HCT116 (cell line): Measurements from ENCODE around the gene ZFR. TPM values are rescaled to one million over a fixed set of nuclear protein-coding genes. Genes with fewer than 3 reads are reported as not detected.
"Not testable (repeated sequence)": the region's sequence is repeated elsewhere in the genome, so short reads cannot be mapped to it uniquely, and the experiment has no call there.

Experiments
- ATAC-seq: fragments of 200-7000 bp; cut with Tn5 transposase; 2 replicates; pipeline ENCODE4 v1.9.1; 2020; ENCODE audit warnings: mild to moderate bottlenecking, moderate library complexity
- BruUV-seq: library from RNA; stranded (reverse); fragments of 400-500 nt; replicated peaks from 2 replicates; lab custom pipeline; 2021; lab: Mats Ljungman, UMichigan
- CTCF ChIA-PET: fragments of 300-600 bp; sonication (Branson Sonifier 250); formaldehyde crosslinking; loops from one replicate; lab custom pipeline; 2021; ENCODE audit warnings: antibody characterized with exemption; lab: Charles Lee
- POLR2A ChIA-PET: fragments of 300-600, 350-600 bp; sonication (Branson Sonifier 250); formaldehyde crosslinking; loops from one replicate; lab custom pipeline; 2021; ENCODE audit warnings: antibody characterized with exemption; lab: Charles Lee
- RAD21 ChIA-PET, 2 experiments: fragments of 300-600 bp; sonication (Branson Sonifier 250); formaldehyde crosslinking; loops; one replicate each; lab custom pipeline; 2023; ENCODE audit warnings: low total read pairs in 2 of 2; ENCODE audit not compliant: uncharacterized antibody in 2 of 2, unreplicated experiment in 2 of 2, low non-redundant PET in 1 of 2; lab: Charles Lee
- DNase-seq: peaks from one replicate; pipeline ENCODE4 v3.0.0-alpha.2; 2010; ENCODE audit warnings: low read depth, low spot score
- H2AFZ ChIP-seq: fragments of 200-600 bp; shearing (Covaris generic), sonication (generic); 2 replicates; pipeline ENCODE4 v1.6.1; 2017; ENCODE audit warnings: low read depth, mixed run types, mixed read lengths, antibody characterized with exemption, low read length; ENCODE audit not compliant: poor library complexity, severe bottlenecking
- H3K27ac ChIP-seq: 2 replicates; pipeline ENCODE4 v1.5.1; 2012; ENCODE audit warnings: low read depth, low read length
- H3K27me3 ChIP-seq: fragments of 200-600 bp; sonication (generic); 2 replicates; pipeline ENCODE4 v1.6.1; 2016; ENCODE audit warnings: mixed run types, low read length, mixed read lengths; ENCODE audit not compliant: insufficient read depth
- H3K36me3 ChIP-seq, 2 experiments: fragments of 200-500 bp in 1 of 2; fragments of 200-600 bp in 1 of 2; sonication (Bioruptor generic) in 1 of 2; sonication (generic) in 1 of 2; 2 replicates each; pipeline versions ENCODE4 v1.5.1 to v1.6.1; 2014 to 2016; ENCODE audit warnings: low read length in 2 of 2, inconsistent platforms in 1 of 2, mixed read lengths in 1 of 2, mixed run types in 1 of 2; ENCODE audit not compliant: insufficient read depth in 2 of 2, control insufficient read depth in 1 of 2
- H3K4me1 ChIP-seq, 2 experiments: fragments of 200-600 bp in 1 of 2; sonication (generic) in 1 of 2; 2 replicates each; pipeline versions ENCODE4 v1.5.1 to v1.6.1; 2012 to 2017; ENCODE audit warnings: low read length in 2 of 2, inconsistent platforms in 1 of 2, mild to moderate bottlenecking in 1 of 2, mixed read lengths in 1 of 2, mixed run types in 1 of 2, moderate library complexity in 1 of 2; ENCODE audit not compliant: insufficient read depth in 2 of 2, control insufficient read depth in 1 of 2
- H3K4me2 ChIP-seq: fragments of 200-600 bp; sonication (generic); 2 replicates; pipeline ENCODE4 v1.6.1; 2017; ENCODE audit warnings: mixed run types, low read length, mixed read lengths
- H3K4me3 ChIP-seq, 2 experiments: fragments of 200-600 bp in 1 of 2; sonication (generic) in 1 of 2; replicated peaks in 1 of 2; 2 replicates each; pipeline ENCODE4 v1.5.1; 2011 to 2016; ENCODE audit warnings: low read length in 2 of 2, control low read depth in 1 of 2, low read depth in 1 of 2, mild to moderate bottlenecking in 1 of 2, mixed read lengths in 1 of 2, mixed run types in 1 of 2
- H3K79me2 ChIP-seq: fragments of 200-600 bp; sonication (generic); 2 replicates; pipeline ENCODE4 v1.6.1; 2017; ENCODE audit warnings: mild to moderate bottlenecking, mixed run types, low read length, moderate library complexity, mixed read lengths; ENCODE audit not compliant: insufficient read depth
- H3K9ac ChIP-seq: fragments of 200-600 bp; sonication (generic); 2 replicates; pipeline ENCODE4 v1.6.1; 2016; ENCODE audit warnings: low read length, mixed read lengths
- H3K9me2 ChIP-seq: fragments of 200-600 bp; sonication (generic), shearing (Covaris generic); 2 replicates; pipeline ENCODE4 v1.6.1; 2017; ENCODE audit warnings: mixed run types, mild to moderate bottlenecking, moderate library complexity; ENCODE audit not compliant: insufficient read depth
- H3K9me3 ChIP-seq, 2 experiments: fragments of 200-500 bp in 1 of 2; fragments of 200-600 bp in 1 of 2; sonication (Bioruptor generic) in 1 of 2; sonication (generic) in 1 of 2; 2 replicates each; pipeline ENCODE4 v1.6.1; 2014 to 2017; ENCODE audit warnings: low read length in 2 of 2, mixed read lengths in 2 of 2, inconsistent platforms in 1 of 2, low read depth in 1 of 2, mild to moderate bottlenecking in 1 of 2, mixed run types in 1 of 2, moderate library complexity in 1 of 2; ENCODE audit not compliant: control insufficient read depth in 1 of 2, insufficient read depth in 1 of 2
- H4K20me1 ChIP-seq: fragments of 200-600 bp; sonication (generic), shearing (Covaris generic); 2 replicates; pipeline ENCODE4 v1.6.1; 2017; ENCODE audit warnings: mixed run types, mild to moderate bottlenecking, moderate library complexity; ENCODE audit not compliant: insufficient read depth
- CEBPB ChIP-seq: IDR thresholded peaks from 2 replicates; pipeline ENCODE4 v1.6.1; 2012; ENCODE audit warnings: low read depth
- EGR1 ChIP-seq: IDR thresholded peaks from 2 replicates; pipeline ENCODE4 v1.6.1; 2012; ENCODE audit warnings: low read depth
- EZH2 ChIP-seq: fragments of 200-600 bp; sonication (generic); IDR thresholded peaks from 2 replicates; pipeline ENCODE4 v1.6.1; 2017; ENCODE audit warnings: antibody characterized with exemption, mixed run types
- EZH2phosphoT487 ChIP-seq: fragments of 200-600 bp; IDR thresholded peaks from 2 replicates; pipeline ENCODE4 v1.6.1; 2018; ENCODE audit warnings: antibody characterized with exemption, borderline replicate concordance
- FOSL1 ChIP-seq: IDR thresholded peaks from 2 replicates; pipeline ENCODE4 v1.6.1; 2012; ENCODE audit warnings: low read depth
- JUND ChIP-seq: IDR thresholded peaks from 2 replicates; pipeline ENCODE4 v1.6.1; 2012
- POLR2AphosphoS5 ChIP-seq: IDR thresholded peaks from 2 replicates; pipeline ENCODE4 v1.6.1; 2011; ENCODE audit warnings: mild to moderate bottlenecking, low read depth, low read length, moderate library complexity
- RAD21 ChIP-seq: IDR thresholded peaks from 2 replicates; pipeline ENCODE4 v1.6.1; 2012; ENCODE audit warnings: low read depth, mild to moderate bottlenecking
- SRF ChIP-seq: IDR thresholded peaks from 2 replicates; pipeline ENCODE4 v1.6.1; 2012; ENCODE audit warnings: low read depth
- TCF7L2 ChIP-seq: IDR thresholded peaks from 2 replicates; pipeline ENCODE4 v1.7.0; 2011; ENCODE audit warnings: borderline replicate concordance, inconsistent platforms; ENCODE audit not compliant: insufficient read depth, insufficient read length; ENCODE audit errors: extremely low read depth
- YY1 ChIP-seq: IDR thresholded peaks from 2 replicates; pipeline ENCODE4 v1.6.1; 2011; ENCODE audit warnings: low read length, low read depth, moderate library complexity, mild to moderate bottlenecking; ENCODE audit not compliant: insufficient replicate concordance; ENCODE audit errors: extremely low read depth
- ZFX ChIP-seq: fragments of 450-650 bp; IDR thresholded peaks from 2 replicates; pipeline ENCODE4 v1.6.1; 2017
- intact Hi-C: fragments of 100-400 bp; cut with micrococcal nuclease; formaldehyde crosslinking; loops from 2 replicates; pipeline ENCODE4 v1.10.0; 2022
- total RNA-seq: library from RNA; stranded (reverse); gene quantifications from one replicate; pipeline ENCODE4 v1.2.1, GENCODE V29; 2021; ENCODE audit not compliant: unreplicated experiment
- TF ChIP-seq, protein P1 (sequence below): IDR thresholded peaks from 2 replicates; pipeline ENCODE4 v1.6.1; 2011; ENCODE audit warnings: mild to moderate bottlenecking, low read length, moderate library complexity; ENCODE audit not compliant: insufficient replicate concordance; ENCODE audit errors: extremely low read depth
- TF ChIP-seq, protein P2 (sequence below): IDR thresholded peaks from 2 replicates; pipeline ENCODE4 v1.6.1; 2012; ENCODE audit warnings: low read depth
- TF ChIP-seq, protein P3 (sequence below): IDR thresholded peaks from 2 replicates; pipeline ENCODE4 v1.6.1; 2012
- TF ChIP-seq, protein P4 (sequence below): IDR thresholded peaks from 2 replicates; pipeline ENCODE4 v1.6.1; 2012

Gene ZFR
- total RNA-seq, 1 experiment from 2014 or later, result 65.7 TPM

DNA sequence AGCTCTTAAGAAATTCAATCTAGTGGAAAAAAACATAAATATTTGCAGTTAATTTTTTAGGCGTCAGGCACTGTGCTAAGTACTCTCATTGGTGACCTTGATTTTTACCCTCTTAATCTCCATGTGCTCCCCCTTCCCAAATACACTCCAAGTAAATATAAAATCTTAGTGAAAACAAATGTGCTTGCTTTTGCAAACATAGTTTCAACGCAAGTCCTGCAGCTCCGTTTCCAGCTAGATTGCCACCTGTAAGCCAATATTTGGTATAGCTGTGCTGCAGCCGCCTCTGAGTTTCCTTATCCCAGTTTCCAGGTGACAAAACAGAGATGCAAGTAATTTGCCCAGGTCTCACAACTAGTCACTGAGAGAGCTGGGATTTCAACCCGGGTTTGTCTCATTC, 129.9 kb downstream of the ZFR start:
- DNase-seq, result no peak
- Histone ChIP-seq H4K20me1 (no peaks in the 10 kb centered on the region), H3K27ac (no peak overlapping the region), H3K79me2 (peaks cover 23% of the 10 kb centered on the region), H2AFZ (no peak overlapping the region), H3K4me3 (no peak overlapping the region)
- CTCF ChIA-PET, result interaction anchor here (1.4 kb wide), 1 partner anchor 15 kb away, joined by 4 read pairs; no protein-coding TSS in a partner anchor
- ATAC-seq, result no peak
- RAD21 ChIA-PET, result no interaction called here
- intact Hi-C loops, result no loop called here
- TF ChIP-seq, protein P1, sequence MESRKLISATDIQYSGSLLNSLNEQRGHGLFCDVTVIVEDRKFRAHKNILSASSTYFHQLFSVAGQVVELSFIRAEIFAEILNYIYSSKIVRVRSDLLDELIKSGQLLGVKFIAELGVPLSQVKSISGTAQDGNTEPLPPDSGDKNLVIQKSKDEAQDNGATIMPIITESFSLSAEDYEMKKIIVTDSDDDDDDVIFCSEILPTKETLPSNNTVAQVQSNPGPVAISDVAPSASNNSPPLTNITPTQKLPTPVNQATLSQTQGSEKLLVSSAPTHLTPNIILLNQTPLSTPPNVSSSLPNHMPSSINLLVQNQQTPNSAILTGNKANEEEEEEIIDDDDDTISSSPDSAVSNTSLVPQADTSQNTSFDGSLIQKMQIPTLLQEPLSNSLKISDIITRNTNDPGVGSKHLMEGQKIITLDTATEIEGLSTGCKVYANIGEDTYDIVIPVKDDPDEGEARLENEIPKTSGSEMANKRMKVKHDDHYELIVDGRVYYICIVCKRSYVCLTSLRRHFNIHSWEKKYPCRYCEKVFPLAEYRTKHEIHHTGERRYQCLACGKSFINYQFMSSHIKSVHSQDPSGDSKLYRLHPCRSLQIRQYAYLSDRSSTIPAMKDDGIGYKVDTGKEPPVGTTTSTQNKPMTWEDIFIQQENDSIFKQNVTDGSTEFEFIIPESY, result no peak
- TF ChIP-seq, protein P2, sequence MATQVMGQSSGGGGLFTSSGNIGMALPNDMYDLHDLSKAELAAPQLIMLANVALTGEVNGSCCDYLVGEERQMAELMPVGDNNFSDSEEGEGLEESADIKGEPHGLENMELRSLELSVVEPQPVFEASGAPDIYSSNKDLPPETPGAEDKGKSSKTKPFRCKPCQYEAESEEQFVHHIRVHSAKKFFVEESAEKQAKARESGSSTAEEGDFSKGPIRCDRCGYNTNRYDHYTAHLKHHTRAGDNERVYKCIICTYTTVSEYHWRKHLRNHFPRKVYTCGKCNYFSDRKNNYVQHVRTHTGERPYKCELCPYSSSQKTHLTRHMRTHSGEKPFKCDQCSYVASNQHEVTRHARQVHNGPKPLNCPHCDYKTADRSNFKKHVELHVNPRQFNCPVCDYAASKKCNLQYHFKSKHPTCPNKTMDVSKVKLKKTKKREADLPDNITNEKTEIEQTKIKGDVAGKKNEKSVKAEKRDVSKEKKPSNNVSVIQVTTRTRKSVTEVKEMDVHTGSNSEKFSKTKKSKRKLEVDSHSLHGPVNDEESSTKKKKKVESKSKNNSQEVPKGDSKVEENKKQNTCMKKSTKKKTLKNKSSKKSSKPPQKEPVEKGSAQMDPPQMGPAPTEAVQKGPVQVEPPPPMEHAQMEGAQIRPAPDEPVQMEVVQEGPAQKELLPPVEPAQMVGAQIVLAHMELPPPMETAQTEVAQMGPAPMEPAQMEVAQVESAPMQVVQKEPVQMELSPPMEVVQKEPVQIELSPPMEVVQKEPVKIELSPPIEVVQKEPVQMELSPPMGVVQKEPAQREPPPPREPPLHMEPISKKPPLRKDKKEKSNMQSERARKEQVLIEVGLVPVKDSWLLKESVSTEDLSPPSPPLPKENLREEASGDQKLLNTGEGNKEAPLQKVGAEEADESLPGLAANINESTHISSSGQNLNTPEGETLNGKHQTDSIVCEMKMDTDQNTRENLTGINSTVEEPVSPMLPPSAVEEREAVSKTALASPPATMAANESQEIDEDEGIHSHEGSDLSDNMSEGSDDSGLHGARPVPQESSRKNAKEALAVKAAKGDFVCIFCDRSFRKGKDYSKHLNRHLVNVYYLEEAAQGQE, result no peak
- TF ChIP-seq CEBPB (no peak), TCF7L2 (no peak), FOSL1 (no peak), EZH2phosphoT487 (no peak), YY1 (no peak), JUND (no peak), SRF (no peak), EZH2 (no peak), RAD21 (no peak), EGR1 (no peak), ZFX (no peak), POLR2AphosphoS5 (no peak)
- TF ChIP-seq, protein P3, sequence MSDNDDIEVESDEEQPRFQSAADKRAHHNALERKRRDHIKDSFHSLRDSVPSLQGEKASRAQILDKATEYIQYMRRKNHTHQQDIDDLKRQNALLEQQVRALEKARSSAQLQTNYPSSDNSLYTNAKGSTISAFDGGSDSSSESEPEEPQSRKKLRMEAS, result no peak
- TF ChIP-seq, protein P4, sequence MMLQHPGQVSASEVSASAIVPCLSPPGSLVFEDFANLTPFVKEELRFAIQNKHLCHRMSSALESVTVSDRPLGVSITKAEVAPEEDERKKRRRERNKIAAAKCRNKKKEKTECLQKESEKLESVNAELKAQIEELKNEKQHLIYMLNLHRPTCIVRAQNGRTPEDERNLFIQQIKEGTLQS, result no peak
- TF ChIP-seq, all 23 proteins: peak for 0
- Histone ChIP-seq H3K36me3 (no peaks in the 10 kb centered on the region), H3K27me3 (no peaks in the 10 kb centered on the region), H3K4me1 (peaks cover 6 to 13% of the 10 kb centered on the region in 2 experiments; a peak in 2 of 4 replicates), H3K9ac (no peak overlapping the region), H3K9me2 (no peaks in the 10 kb centered on the region), H3K9me3 (no peaks in the 10 kb centered on the region), H3K4me2 (peak overlapping the region; percentile 75; the same call in 1 of the 2 replicates)
- POLR2A ChIA-PET, result no interaction called here
- TSS peak; percentile 44 for BruUV-seq

DNA sequence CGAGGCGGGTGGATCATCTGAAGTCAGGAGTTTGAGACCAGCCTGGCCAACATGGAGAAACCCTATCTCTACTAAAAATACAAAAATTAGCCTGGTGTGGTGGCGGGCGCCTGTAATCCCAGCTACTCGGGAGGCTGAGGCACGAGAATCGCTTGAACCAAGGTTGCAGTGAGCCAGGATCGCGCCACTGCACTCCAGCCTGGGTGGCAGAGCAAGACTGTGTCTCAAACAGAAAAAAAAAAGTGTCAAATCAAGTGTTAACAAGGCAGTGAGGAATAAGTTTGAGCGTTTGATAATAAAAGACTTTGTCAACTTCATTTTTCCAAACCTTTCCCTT, 130.4 kb downstream of the ZFR start:
- H3K9me3 ChIP-seq, RAD21 ChIA-PET, H3K36me3 ChIP-seq, H3K27ac ChIP-seq, H4K20me1 ChIP-seq, DNase-seq, H3K9me2 ChIP-seq, H3K9ac ChIP-seq, BruUV-seq, ATAC-seq, H3K27me3 ChIP-seq, H2AFZ ChIP-seq, POLR2A ChIA-PET, intact Hi-C loops: not testable (repeated sequence)
- CTCF ChIA-PET, result interaction anchor here (1.4 kb wide), 1 partner anchor 15 kb away, joined by 4 read pairs; no protein-coding TSS in a partner anchor
- H3K4me3 ChIP-seq, result peak overlapping the region; percentile 53 to 84; a peak in 3 of 4 replicates
- peaks cover 6 to 13% of the 10 kb centered on the region in 2 experiments; a peak in 2 of 4 replicates for H3K4me1 ChIP-seq
- peaks cover 28% of the 10 kb centered on the region for H3K79me2 ChIP-seq
- H3K4me2 ChIP-seq, result peak overlapping the region; percentile 75
